Measurements from ENCODE around the gene NAXE. TPM values are rescaled to one million over a fixed set of nuclear protein-coding genes. Genes with fewer than 3 reads are reported as not detected.
A peak's percentile ranks its signal among the peaks of the same experiment; 100 is the strongest.

Gene NAXE
- polyA plus RNA-seq, 1 donor from 2014 or later, result 95.7 TPM

DNA sequence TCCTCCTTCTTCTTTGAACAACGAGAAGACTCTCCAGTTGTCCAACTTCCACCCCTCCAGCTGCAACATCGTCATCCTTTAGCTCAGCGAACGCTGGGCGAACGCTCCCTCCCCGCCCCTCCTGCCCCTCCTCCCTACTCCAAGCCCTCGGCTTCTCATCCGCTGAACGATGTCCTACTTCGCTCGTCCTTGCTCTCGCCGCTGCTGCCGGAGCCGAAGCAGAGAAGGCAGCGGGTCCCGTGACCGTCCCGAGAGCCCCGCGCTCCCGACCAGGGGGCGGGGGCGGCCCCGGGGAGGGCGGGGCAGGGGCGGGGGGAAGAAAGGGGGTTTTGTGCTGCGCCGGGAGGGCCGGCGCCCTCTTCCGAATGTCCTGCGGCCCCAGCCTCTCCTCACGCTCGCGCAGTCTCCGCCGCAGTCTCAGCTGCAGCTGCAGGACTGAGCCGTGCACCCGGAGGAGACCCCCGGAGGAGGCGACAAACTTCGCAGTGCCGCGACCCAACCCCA is 50.2 kb downstream of the NAXE start, which contains the start of gene BCAN:
TSS of gene BCAN (plus strand) at position 357 of the 504 bp plus-strand sequence. CDS start 3,938 bp downstream, outside the sequence.
- no peaks in the 10 kb centered on the region for H3K79me2 ChIP-seq (replicated peaks; ENCODE audit: insufficient read depth, low read length)
- no peaks in the 10 kb centered on the region for H3K9me3 ChIP-seq (ENCODE audit: low read length)
- TF ChIP-seq, protein P1, sequence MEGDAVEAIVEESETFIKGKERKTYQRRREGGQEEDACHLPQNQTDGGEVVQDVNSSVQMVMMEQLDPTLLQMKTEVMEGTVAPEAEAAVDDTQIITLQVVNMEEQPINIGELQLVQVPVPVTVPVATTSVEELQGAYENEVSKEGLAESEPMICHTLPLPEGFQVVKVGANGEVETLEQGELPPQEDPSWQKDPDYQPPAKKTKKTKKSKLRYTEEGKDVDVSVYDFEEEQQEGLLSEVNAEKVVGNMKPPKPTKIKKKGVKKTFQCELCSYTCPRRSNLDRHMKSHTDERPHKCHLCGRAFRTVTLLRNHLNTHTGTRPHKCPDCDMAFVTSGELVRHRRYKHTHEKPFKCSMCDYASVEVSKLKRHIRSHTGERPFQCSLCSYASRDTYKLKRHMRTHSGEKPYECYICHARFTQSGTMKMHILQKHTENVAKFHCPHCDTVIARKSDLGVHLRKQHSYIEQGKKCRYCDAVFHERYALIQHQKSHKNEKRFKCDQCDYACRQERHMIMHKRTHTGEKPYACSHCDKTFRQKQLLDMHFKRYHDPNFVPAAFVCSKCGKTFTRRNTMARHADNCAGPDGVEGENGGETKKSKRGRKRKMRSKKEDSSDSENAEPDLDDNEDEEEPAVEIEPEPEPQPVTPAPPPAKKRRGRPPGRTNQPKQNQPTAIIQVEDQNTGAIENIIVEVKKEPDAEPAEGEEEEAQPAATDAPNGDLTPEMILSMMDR (IDR thresholded peaks at IDR 0.05; ENCODE audit: poor library complexity, severe bottlenecking), result peak; percentile 13
- TF ChIP-seq RAD21 (conservative IDR thresholded peaks at IDR 0.05), result no peak
- no peaks in the 10 kb centered on the region for H3K36me3 ChIP-seq (ENCODE audit: insufficient read depth, low read length)
- H3K4me2 ChIP-seq (ENCODE audit: low read length), result peak within 1 kb of the TSS; percentile 35
- peak within 1 kb of the TSS; percentile 54 for H3K9ac ChIP-seq (ENCODE audit: low read length)
- H2AFZ ChIP-seq (ENCODE audit: low read depth, low read length), result no peak within 1 kb of the TSS
- H3K9me2 ChIP-seq (ENCODE audit: insufficient read depth, low read length), result no peaks in the 10 kb centered on the region
- no peaks in the 10 kb centered on the region for H4K20me1 ChIP-seq (ENCODE audit: insufficient read depth)
- no peak within 1 kb of the TSS for H3K27ac ChIP-seq (ENCODE audit: low read length)
- H3F3A ChIP-seq (ENCODE audit: insufficient read depth, low read length, poor library complexity, severe bottlenecking), result no peaks in the 10 kb centered on the region
- H3K27me3 ChIP-seq (ENCODE audit: insufficient read depth, low read depth, low read length), result peaks cover 35% of the 10 kb centered on the region
- peak within 1 kb of the TSS; percentile 71 for H3K4me3 ChIP-seq (ENCODE audit: low read length)

DNA sequence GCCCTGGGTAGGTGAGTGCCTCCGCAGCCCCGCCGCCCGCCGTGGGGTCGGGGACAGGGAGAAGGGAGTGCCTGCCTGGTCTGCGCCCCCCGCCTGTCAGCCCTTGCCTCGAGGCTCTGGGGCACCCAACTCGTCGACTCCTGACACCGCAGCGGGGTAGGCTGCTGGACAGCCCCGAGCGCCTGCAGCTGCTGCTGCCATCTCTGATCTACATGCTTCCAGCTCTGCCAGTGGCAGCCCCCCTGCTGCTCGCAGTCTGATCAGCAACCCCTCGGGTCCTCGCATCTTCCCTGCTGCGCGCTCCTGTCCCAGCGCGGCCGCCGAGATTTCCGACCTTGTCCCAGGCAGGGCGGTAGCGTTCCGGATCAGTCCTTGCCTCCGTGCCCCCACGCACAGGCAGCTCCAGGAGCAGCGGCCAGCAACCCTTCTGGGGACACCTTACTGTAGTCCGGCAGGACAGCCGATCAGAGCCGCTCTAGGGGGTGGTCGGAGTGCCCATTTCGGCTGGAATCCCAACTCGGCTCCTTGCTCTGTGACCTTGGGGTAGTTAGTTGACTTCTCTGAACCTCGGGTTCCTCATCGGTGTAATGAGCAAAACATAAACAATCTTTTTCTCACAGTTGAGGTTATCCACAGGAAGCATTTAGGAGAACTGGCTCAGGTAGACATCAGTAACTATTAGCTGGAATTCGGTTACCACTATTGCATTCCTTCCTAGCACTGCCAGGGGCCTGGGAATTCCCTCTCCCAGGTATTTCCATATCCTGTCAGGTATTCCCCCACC is 50.9 kb downstream of the NAXE start:
- peak overlapping the region; percentile 54 for H3K9ac ChIP-seq (ENCODE audit: low read length)
- H3F3A ChIP-seq (ENCODE audit: insufficient read depth, low read length, poor library complexity, severe bottlenecking), result no peaks in the 10 kb centered on the region
- H3K9me2 ChIP-seq (ENCODE audit: insufficient read depth, low read length), result no peaks in the 10 kb centered on the region
- H3K27me3 ChIP-seq (ENCODE audit: insufficient read depth, low read depth, low read length), result peaks cover 37% of the 10 kb centered on the region
- no peak overlapping the region for H2AFZ ChIP-seq (ENCODE audit: low read depth, low read length)
- no peaks in the 10 kb centered on the region for H4K20me1 ChIP-seq (ENCODE audit: insufficient read depth)
- TF ChIP-seq SMC3 (conservative IDR thresholded peaks at IDR 0.05; ENCODE audit: poor library complexity) (no peak), TAF1 (IDR thresholded peaks at IDR 0.05; ENCODE audit: low read depth) (no peak), RAD21 (conservative IDR thresholded peaks at IDR 0.05) (no peak), EP300 (conservative IDR thresholded peaks at IDR 0.05; ENCODE audit: poor library complexity, severe bottlenecking) (no peak), POLR2AphosphoS5 (IDR thresholded peaks at IDR 0.05) (no peak), MXI1 (conservative IDR thresholded peaks at IDR 0.05; ENCODE audit: poor library complexity, severe bottlenecking) (no peak), EZH2 (IDR thresholded peaks at IDR 0.05; ENCODE audit: borderline replicate concordance, insufficient read depth, low read length, poor library complexity, severe bottlenecking) (no peak), REST (IDR thresholded peaks at IDR 0.05; ENCODE audit: borderline replicate concordance) (no peak)
- TF ChIP-seq, protein P1 (IDR thresholded peaks at IDR 0.05; ENCODE audit: poor library complexity, severe bottlenecking), result peak; percentile 2
- H3K4me2 ChIP-seq (ENCODE audit: low read length), result peak overlapping the region; percentile 35
- H3K9me3 ChIP-seq (ENCODE audit: low read length), result no peaks in the 10 kb centered on the region
- no peaks in the 10 kb centered on the region for H3K36me3 ChIP-seq (ENCODE audit: insufficient read depth, low read length)
- peak overlapping the region; percentile 71 for H3K4me3 ChIP-seq (ENCODE audit: low read length)
- H3K27ac ChIP-seq (ENCODE audit: low read length), result no peak overlapping the region
- no peaks in the 10 kb centered on the region for H3K79me2 ChIP-seq (replicated peaks; ENCODE audit: insufficient read depth, low read length)

Measured in neural cell (in vitro differentiated cells).